ENCODE data around the gene WBP2. TPM values are rescaled to one million over a fixed set of nuclear protein-coding genes. Genes with fewer than 3 reads are reported as not detected.

Gene WBP2
- total RNA-seq, 3 donors from 2014 or later, result 44.9 to 63.2 (median 62.9) TPM

DNA sequence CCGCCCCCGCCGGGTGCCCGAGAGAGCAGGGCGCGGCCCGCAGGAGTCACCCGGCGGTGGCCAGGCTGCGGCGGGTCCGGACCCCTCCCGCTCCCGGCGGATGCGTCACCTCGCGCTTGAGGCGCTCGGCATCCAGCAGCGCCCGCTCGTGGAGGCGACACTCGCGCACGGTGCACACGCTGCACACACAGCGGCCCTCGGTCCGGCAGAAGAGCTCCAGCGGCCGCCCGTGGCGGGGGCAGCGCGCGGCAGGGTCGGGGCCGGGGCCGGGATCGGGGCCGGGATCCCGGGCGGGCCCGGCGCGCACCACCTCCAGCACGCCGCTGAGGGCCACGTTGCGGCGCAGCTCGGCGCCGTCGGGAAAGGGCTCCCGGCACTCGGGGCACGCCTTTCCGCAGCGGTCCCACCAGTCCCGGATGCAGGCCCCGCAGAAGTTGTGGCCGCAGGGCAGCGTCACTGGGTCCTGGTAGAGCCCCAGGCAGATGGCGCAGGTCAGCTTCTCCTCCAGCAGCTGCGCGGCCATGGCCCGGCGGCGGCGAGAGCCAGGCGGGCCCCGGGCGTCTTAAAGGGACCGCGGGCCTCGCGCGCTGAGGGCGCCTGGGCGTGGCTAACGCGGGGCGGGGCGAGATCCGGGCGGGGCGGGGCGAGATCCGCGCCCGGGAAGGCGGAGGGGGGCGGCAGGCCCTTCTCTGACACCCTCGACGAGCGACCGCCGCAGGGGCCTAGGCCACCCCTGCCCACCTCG, 41.5 kb upstream of the WBP2 start, which contains the start of gene TRIM65:
TRIM65 (minus strand) TSS at position 537 of the 745 bp plus-strand sequence; CDS start at position 523, 14 bp downstream.
- no peaks in the 10 kb centered on the region for H3K9me3 ChIP-seq
- no peak for TF ChIP-seq POLR2A (IDR thresholded peaks at IDR 0.05)
- TF ChIP-seq, protein P1, sequence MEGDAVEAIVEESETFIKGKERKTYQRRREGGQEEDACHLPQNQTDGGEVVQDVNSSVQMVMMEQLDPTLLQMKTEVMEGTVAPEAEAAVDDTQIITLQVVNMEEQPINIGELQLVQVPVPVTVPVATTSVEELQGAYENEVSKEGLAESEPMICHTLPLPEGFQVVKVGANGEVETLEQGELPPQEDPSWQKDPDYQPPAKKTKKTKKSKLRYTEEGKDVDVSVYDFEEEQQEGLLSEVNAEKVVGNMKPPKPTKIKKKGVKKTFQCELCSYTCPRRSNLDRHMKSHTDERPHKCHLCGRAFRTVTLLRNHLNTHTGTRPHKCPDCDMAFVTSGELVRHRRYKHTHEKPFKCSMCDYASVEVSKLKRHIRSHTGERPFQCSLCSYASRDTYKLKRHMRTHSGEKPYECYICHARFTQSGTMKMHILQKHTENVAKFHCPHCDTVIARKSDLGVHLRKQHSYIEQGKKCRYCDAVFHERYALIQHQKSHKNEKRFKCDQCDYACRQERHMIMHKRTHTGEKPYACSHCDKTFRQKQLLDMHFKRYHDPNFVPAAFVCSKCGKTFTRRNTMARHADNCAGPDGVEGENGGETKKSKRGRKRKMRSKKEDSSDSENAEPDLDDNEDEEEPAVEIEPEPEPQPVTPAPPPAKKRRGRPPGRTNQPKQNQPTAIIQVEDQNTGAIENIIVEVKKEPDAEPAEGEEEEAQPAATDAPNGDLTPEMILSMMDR (IDR thresholded peaks at IDR 0.05), result peak in 1 of 3 donors; percentile 40
- TF ChIP-seq POLR2AphosphoS5 (IDR thresholded peaks at IDR 0.05), result peak in 2 of 3 donors; percentile 57 to 63
- peak; percentile 70 to 81 for DNase-seq (ENCODE audit: low spot score in 2 of 2)
- peak within 1 kb of the TSS; percentile 66 to 84 (median 80) for H3K4me3 ChIP-seq
- H3K27me3 ChIP-seq, result no peaks in the 10 kb centered on the region
- no peaks in the 10 kb centered on the region for H3K36me3 ChIP-seq
- H3K4me1 ChIP-seq, result peaks cover 0 to 16% of the 10 kb centered on the region in 2 donors
- H3K27ac ChIP-seq, result peak within 1 kb of the TSS; percentile 90 to 92
- intact Hi-C loops (cut with DNase I; ENCODE audit: low total_unique reads), result no loop called here

DNA sequence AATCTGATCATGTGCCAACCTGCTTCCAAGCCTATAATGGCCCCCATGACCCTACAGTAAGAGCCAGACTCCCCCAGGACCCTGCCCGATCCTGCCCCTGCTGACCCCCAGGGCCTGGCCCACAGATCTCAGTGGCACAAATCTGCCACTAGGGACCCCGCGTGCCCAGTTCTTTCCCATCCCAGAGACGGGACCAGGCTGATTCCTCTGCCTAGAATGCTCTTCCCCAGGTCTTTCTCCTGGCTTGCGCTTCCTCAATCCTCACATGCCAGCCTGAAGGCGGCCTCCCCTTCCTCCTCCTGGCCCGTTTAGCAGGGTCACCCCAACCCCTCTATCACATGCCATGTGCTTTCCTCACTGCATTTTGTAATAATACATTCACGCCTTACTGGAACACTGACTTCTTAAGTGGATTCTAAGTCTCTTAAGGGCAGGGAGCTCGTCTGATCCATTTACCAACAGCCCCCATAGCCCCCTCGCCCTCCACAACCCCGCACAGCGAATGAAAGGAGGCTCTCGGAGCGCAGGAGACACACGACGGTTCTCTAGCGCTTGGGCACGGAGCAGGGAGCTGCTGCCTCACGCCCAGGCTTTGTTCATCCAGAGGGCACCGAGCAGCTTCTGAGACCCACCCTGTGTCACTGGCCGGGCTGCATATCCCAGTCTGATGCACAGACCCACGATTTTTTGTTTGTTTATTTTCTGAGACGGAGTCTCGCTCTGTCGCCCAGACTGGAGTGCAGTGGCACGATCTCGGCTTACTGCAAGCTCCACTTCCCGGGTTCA, 40.4 kb upstream of the WBP2 start:
- no peaks in the 10 kb centered on the region for H3K27me3 ChIP-seq
- H3K4me3 ChIP-seq, result peak overlapping the region; percentile 66 to 84 (median 80)
- TF ChIP-seq POLR2AphosphoS5 (IDR thresholded peaks at IDR 0.05) (no peak), POLR2A (IDR thresholded peaks at IDR 0.05) (no peak)
- TF ChIP-seq, protein P1 (IDR thresholded peaks at IDR 0.05), result peak in 1 of 3 donors; percentile 9
- peak overlapping the region; percentile 90 to 92 for H3K27ac ChIP-seq
- H3K9me3 ChIP-seq, result no peaks in the 10 kb centered on the region
- H3K4me1 ChIP-seq, result peaks cover 0 to 16% of the 10 kb centered on the region in 2 donors
- H3K36me3 ChIP-seq, result no peaks in the 10 kb centered on the region
- intact Hi-C loops (cut with DNase I; ENCODE audit: low total_unique reads), result no loop called here
- no peak for DNase-seq (ENCODE audit: low spot score in 2 of 2)

DNA sequence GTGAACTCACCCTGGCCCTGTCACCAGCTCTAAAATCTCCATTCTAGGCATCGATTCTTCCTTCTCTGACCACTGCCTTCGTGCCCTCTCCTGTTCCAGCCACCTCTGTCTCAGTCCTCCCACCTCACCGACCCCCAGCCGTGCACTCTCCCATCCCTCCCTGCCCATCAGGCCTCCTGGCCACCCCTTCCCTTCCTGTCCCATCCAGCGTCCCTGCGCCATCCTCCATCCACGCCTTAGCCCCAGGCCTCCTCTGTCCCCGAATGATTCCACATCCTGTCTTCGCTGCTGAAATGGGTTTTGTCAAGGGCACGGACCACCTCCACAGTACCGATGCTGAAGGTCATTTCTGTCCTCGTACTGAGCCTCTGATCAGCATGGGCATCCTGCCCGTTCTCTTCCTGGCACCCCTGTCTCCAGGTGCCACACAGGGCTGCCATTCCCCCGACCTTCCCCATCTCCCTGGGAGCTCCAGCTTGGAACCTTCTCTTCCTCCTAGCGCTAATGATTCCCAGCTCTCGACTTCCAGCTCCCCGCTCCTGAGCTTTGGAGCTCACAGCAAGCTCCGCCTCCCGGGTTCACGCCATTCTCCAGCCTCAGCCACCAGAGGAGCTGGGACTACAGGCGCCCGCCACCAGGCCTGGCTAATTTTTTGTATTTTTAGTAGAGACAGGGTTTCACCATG, 39.1 kb upstream of the WBP2 start:
- Histone ChIP-seq H3K36me3 (no peaks in the 10 kb centered on the region), H3K27me3 (no peaks in the 10 kb centered on the region), H3K27ac (peak overlapping the region; percentile 90 to 92), H3K4me3 (peak overlapping the region in 1 of 3 donors; percentile 84), H3K4me1 (peaks cover 0 to 16% of the 10 kb centered on the region in 2 donors), H3K9me3 (no peaks in the 10 kb centered on the region)
- intact Hi-C loops (cut with DNase I; ENCODE audit: low total_unique reads), result no loop called here
- no peak for TF ChIP-seq POLR2A (IDR thresholded peaks at IDR 0.05)
- TF ChIP-seq, protein P1 (IDR thresholded peaks at IDR 0.05), result no peak
- no peak for TF ChIP-seq POLR2AphosphoS5 (IDR thresholded peaks at IDR 0.05)
- no peak for DNase-seq (ENCODE audit: low spot score in 2 of 2)

DNA sequence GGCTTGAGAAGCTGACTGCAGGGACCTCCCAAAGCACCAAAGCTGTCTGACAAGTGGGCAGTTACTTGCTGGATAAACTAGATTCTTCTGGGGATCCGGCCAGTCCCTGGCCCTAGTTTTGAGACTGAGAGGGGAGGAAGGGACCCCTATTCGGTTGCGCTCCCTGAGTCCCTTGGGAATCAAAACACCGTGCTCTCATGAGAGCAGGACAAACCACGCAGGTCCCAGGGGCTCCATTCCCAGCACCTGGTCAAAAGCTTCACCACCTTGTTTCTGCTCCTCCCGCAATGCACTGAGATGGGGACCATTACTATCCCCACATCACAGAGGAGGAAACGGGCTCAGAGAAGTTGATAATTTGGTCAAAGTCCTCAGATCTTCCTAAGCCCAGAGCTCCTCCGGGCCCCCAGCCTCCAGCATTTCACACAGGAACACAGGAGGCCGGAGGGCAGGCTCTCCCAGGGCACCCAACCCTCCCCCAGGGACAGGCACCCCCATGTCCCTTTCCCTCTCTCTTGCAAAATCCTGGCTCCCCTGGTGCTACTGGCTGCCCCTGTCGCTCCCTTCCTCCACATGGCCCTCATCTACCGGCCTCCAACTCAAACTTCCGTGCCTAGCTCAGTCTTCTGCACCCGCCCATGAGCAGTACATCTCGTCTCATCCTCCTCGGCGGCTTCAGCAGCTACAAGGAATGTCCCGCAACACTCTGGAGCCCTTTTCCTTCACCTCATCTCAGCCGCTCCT, 38.3 kb upstream of the WBP2 start:
- peaks cover 0 to 16% of the 10 kb centered on the region in 2 donors for H3K4me1 ChIP-seq
- intact Hi-C loops (cut with DNase I; ENCODE audit: low total_unique reads), result no loop called here
- TF ChIP-seq POLR2A (IDR thresholded peaks at IDR 0.05) (no peak), POLR2AphosphoS5 (IDR thresholded peaks at IDR 0.05) (no peak)
- TF ChIP-seq, protein P1 (IDR thresholded peaks at IDR 0.05), result no peak

More for the DNA sequence above, 38.3 kb upstream of the WBP2 start:
- H3K4me3 ChIP-seq, result no peak overlapping the region
- no peaks in the 10 kb centered on the region for H3K36me3 ChIP-seq
- no peaks in the 10 kb centered on the region for H3K9me3 ChIP-seq
- DNase-seq (ENCODE audit: low spot score in 2 of 2), result no peak
- no peaks in the 10 kb centered on the region for H3K27me3 ChIP-seq
- H3K27ac ChIP-seq, result peak overlapping the region in 1 of 2 donors; percentile 92

Measured in breast epithelium (tissue), 4 donors.